ENCODE results near the gene FGD3. TPM values are rescaled to one million over a fixed set of nuclear protein-coding genes. Genes with fewer than 3 reads are reported as not detected.
"Not testable (repeated sequence)": the region's sequence is repeated elsewhere in the genome, so short reads cannot be mapped to it uniquely, and the experiment has no call there.

FGD3 gene
- total RNA-seq, 2 donors from 2014 or later, result 9.9 to 13.7 TPM

DNA sequence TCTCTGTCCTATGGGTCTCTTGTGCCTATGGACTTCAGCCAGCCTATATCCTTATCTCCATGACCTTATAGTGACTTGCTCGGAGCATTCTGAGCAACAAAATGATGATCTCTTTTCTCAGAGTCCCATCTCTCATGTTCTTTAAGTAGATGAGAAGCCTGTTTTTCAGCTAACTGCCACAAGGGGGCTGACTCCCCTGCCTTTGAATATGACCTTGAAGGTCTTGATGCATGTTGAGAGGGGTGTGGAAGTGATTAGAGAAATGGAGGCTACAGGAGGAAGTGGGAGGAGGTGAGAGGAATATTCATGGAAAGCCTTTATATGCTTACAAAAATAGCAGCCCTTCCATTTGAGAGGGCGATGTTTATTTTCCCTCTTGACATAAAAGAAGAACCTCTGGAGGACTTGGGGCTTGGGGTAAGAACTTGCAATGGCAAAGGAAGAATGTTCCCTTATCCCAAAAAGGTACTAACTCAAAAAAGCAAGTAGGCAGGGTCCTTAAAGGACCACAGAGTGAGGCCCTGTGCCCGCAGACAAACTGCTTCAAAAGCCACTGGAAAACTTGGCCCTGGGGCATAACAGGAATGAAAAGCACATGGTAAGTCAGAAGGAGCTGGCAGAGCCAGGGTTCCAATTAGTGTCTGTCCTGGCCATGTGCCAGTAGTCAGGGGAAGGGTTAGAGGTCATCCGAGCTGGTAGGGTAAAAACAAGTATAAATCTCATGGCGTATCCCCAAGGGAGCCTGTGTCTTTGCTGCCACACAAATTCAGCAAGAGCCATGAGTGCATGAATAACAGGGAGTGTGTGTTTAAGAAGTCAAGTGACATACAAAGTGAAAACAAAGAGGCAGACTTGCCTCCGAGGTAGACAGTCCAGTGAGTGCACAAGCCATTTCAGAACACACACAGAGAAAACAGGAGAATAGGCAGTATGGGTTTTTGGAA, 39.1 kb downstream of the FGD3 start:
- H3K9me3 ChIP-seq, result no peaks in the 10 kb centered on the region
- DNase-seq (ENCODE audit: low spot score) (no peak), ATAC-seq (ENCODE audit: insufficient number of reproducible peaks, low FRiP score, low read depth) (no peak)
- no peaks in the 10 kb centered on the region for H3K27me3 ChIP-seq (replicated peaks; ENCODE audit: insufficient read depth)
- H3K4me1 ChIP-seq (ENCODE audit: control insufficient read depth in 1 of 2, low read depth in 2 of 2), result no peaks in the 10 kb centered on the region
- H3K27ac ChIP-seq, result no peak overlapping the region
- TF ChIP-seq, protein P1, sequence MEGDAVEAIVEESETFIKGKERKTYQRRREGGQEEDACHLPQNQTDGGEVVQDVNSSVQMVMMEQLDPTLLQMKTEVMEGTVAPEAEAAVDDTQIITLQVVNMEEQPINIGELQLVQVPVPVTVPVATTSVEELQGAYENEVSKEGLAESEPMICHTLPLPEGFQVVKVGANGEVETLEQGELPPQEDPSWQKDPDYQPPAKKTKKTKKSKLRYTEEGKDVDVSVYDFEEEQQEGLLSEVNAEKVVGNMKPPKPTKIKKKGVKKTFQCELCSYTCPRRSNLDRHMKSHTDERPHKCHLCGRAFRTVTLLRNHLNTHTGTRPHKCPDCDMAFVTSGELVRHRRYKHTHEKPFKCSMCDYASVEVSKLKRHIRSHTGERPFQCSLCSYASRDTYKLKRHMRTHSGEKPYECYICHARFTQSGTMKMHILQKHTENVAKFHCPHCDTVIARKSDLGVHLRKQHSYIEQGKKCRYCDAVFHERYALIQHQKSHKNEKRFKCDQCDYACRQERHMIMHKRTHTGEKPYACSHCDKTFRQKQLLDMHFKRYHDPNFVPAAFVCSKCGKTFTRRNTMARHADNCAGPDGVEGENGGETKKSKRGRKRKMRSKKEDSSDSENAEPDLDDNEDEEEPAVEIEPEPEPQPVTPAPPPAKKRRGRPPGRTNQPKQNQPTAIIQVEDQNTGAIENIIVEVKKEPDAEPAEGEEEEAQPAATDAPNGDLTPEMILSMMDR (IDR thresholded peaks at IDR 0.05), result peak; percentile 25
- H3K36me3 ChIP-seq, result no peaks in the 10 kb centered on the region
- H3K4me3 ChIP-seq, result no peak overlapping the region

DNA sequence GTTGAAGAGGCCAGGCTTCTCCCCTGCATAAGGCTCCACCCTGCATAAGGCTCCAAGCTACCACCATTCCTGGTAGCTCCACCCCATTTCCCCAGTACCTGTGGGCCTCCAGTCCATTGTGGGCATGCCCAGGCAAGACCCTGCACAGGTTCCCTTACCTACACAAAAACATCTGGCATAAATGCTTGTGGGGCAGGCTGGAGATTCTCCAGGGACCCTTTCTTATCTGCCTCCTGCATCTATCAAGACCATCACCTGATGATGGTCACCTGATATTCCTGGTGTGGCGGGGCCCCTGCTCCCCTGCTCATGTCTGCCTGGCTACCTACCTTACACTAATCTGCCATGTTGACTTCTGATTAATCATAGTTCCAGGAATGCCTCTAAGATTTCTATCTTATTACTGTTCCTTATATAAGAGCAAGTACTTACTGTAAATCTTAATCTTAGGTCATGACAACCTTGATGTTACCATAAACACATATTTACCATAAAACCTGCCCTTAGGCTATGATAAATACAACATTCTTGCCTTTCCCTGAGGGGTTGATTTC, 41.0 kb downstream of the FGD3 start:
- TF ChIP-seq, protein P1 (IDR thresholded peaks at IDR 0.05), result no peak
- H3K36me3 ChIP-seq, result no peaks in the 10 kb centered on the region
- no peaks in the 10 kb centered on the region for H3K4me1 ChIP-seq (ENCODE audit: control insufficient read depth in 1 of 2, low read depth in 2 of 2)
- H3K27ac ChIP-seq, result no peak overlapping the region
- DNase-seq (ENCODE audit: low spot score) (no peak), ATAC-seq (ENCODE audit: insufficient number of reproducible peaks, low FRiP score, low read depth) (no peak)
- H3K4me3 ChIP-seq, result no peak overlapping the region
- H3K27me3 ChIP-seq (replicated peaks; ENCODE audit: insufficient read depth), result no peaks in the 10 kb centered on the region
- no peaks in the 10 kb centered on the region for H3K9me3 ChIP-seq

DNA sequence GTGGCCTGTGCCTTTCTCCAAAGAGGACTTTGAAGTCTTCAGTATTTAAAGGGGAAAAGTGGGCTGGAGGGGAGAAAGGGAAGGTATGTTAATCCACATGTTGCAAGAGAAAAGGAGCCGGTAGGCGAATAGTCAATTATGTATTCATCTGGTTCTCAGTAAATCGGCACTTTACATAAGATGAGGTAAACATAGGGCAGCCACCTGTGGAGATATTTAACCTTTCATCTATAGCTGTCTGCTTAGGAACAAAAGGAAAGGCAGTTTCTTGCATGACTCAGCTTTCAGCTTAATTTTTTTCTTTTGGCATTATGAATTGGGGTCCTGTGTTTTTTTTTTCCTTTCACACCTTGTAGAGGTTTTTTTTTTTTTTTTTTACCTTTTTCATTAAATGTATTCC, 42.2 kb downstream of the FGD3 start:
- H3K27ac ChIP-seq, result no peak overlapping the region
- DNase-seq (ENCODE audit: low spot score) (no peak), ATAC-seq (ENCODE audit: insufficient number of reproducible peaks, low FRiP score, low read depth) (no peak)
- H3K27me3 ChIP-seq (replicated peaks; ENCODE audit: insufficient read depth), result no peaks in the 10 kb centered on the region
- no peaks in the 10 kb centered on the region for H3K9me3 ChIP-seq
- H3K4me3 ChIP-seq, result no peak overlapping the region
- TF ChIP-seq, protein P1 (IDR thresholded peaks at IDR 0.05), result no peak
- no peaks in the 10 kb centered on the region for H3K36me3 ChIP-seq
- no peaks in the 10 kb centered on the region for H3K4me1 ChIP-seq (ENCODE audit: control insufficient read depth in 1 of 2, low read depth in 2 of 2)

DNA sequence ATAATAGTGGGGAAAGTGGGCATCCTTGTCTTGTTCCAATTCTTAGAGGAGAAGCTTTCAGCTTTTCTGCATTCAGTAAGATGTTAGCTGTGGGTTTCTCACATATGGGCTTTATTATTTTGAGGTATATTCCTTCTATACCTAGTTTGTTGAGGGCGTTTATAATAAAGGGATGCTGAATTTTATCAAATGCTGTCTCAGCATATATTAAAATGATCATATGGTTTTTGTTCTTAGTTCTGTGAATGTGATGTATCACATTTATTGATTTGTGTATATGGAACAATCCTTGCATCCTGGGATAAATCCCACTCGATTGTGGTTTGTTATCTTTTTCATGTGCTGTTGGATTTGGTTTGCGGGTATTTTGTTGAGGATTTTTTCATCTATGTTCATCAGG, 43.1 kb downstream of the FGD3 start:
- no peaks in the 10 kb centered on the region for H3K4me1 ChIP-seq (ENCODE audit: control insufficient read depth in 1 of 2, low read depth in 2 of 2)
- ATAC-seq (ENCODE audit: insufficient number of reproducible peaks, low FRiP score, low read depth) (no peak), DNase-seq (ENCODE audit: low spot score) (no peak)
- H3K36me3 ChIP-seq, result no peaks in the 10 kb centered on the region
- no peaks in the 10 kb centered on the region for H3K9me3 ChIP-seq
- TF ChIP-seq, protein P1 (IDR thresholded peaks at IDR 0.05), result no peak
- H3K27ac ChIP-seq, result no peak overlapping the region
- no peaks in the 10 kb centered on the region for H3K27me3 ChIP-seq (replicated peaks; ENCODE audit: insufficient read depth)
- H3K4me3 ChIP-seq, result no peak overlapping the region

DNA sequence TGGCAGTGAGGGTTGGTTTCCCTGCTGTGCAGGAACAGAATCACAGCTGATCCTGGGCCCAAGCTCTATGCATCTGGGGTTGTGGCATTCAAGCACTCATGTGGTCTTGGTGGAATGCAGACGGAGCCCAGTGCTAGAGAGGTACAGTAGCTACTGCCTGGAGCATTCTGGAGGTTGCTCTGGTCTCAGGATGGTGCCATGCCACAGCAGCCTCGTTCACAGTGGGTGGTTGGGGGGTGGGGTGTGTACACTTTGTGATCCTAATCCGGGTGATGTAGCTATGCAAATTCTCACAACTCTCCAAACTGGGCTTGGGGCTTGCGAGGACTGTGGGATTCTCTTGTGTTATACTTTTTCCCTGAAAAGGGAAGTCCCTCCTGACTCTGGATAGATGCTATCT, 45.2 kb downstream of the FGD3 start:
- H3K27ac ChIP-seq, result no peak overlapping the region
- H3K4me3 ChIP-seq, result no peak overlapping the region
- ATAC-seq (ENCODE audit: insufficient number of reproducible peaks, low FRiP score, low read depth) (no peak), DNase-seq (ENCODE audit: low spot score) (no peak)
- no peaks in the 10 kb centered on the region for H3K36me3 ChIP-seq
- H3K27me3 ChIP-seq (replicated peaks; ENCODE audit: insufficient read depth), result no peaks in the 10 kb centered on the region
- TF ChIP-seq, protein P1 (IDR thresholded peaks at IDR 0.05), result no peak
- H3K4me1 ChIP-seq (ENCODE audit: control insufficient read depth in 1 of 2, low read depth in 2 of 2), result no peaks in the 10 kb centered on the region
- no peaks in the 10 kb centered on the region for H3K9me3 ChIP-seq

DNA sequence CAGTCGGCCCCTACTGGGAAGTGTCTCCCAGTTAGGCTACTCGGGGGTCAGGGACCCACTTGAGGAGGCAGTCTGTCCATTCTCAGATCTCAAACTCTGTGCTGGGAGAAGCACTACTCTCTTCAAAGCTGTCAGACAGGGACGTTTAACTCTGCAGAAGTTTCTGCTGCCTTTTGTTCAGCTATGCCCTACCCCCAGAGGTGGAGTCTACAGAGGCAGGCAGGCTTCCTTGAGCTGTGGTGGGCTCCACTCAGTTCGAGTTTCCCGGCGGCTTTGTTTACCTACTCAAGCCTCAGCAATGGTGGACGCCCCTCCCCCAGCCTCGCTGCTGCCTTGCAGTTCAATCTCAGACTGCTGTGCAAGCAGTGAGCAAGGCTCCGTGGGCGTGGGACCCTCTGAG, 51.5 kb downstream of the FGD3 start:
- ATAC-seq (ENCODE audit: insufficient number of reproducible peaks, low FRiP score, low read depth); DNase-seq (ENCODE audit: low spot score); H3K27me3 ChIP-seq (replicated peaks; ENCODE audit: insufficient read depth); H3K9me3 ChIP-seq; H3K4me3 ChIP-seq; H3K27ac ChIP-seq; H3K36me3 ChIP-seq; H3K4me1 ChIP-seq (ENCODE audit: control insufficient read depth in 1 of 2, low read depth in 2 of 2): not testable (repeated sequence)

Data from thoracic aorta (tissue), 2 donors.